NK-92 (cell line): ENCODE measurements around the gene ZNF281.
"Not testable (repeated sequence)": the region's sequence is repeated elsewhere in the genome, so short reads cannot be mapped to it uniquely, and the experiment has no call there.

ENCODE experiments used
- DNase-seq: peaks from one replicate; lab custom pipeline; 2025; ENCODE audit not compliant: unreplicated experiment; lab: John Stamatoyannopoulos, UW

Gene ZNF281

DNA sequence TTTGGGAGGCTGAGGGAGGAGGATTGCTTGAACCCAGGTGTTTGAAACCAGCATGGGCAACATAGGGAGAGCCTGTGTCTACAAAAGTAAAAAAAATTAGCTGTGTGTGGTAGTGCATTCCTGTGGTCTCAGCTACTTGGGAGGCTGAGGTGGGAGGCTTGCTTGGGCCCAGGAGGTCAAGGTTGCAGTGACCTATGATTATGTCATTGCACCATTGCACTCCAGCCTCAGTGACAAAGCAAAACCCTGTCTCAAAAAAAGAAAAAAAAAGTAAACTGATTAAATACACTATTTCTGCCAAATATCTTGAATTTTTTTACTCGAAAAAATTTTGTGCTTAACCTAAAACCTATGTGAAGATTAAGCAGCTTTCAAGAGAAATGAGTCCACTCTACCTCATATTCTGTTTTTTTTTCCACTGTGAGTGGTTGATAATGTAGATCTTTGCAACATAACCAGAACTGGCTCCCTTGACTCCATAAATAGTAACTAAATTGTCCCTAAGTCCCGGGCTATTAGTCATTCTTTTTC is 19.4 kb upstream of the ZNF281 start:
- no peak for DNase-seq

DNA sequence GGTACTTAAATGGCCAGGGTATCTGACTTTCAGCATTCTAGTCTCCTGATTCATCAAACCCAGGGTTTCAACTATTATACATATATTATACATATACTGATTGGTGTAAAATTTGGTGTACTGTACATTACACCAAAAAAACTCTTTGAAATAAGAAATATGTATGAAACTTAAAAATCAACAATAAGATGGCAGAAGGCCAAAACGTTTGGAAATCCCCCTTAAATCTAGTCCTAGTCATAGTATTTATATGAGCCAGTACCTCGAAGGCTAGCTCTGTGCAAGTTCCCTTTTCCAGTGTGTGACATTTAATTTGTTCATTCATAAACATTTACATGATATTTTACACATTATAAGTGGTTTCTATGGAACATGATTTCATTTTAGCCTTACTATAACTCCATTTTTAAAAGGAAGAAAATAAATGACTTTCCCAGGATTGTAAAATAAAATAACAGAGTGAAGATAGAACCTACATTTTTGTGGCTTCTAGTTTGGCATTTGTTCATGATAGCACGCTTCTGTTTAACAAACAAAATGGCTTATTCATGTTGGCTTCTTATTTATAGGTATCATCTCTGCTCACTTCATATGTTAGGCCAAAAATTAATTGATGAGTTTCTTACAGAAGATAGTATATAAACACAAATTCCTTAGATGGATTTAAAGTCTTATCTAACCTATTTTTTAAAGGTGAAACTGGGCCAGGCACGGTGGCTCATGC is 18.8 kb upstream of the ZNF281 start:
- DNase-seq: no peak

DNA sequence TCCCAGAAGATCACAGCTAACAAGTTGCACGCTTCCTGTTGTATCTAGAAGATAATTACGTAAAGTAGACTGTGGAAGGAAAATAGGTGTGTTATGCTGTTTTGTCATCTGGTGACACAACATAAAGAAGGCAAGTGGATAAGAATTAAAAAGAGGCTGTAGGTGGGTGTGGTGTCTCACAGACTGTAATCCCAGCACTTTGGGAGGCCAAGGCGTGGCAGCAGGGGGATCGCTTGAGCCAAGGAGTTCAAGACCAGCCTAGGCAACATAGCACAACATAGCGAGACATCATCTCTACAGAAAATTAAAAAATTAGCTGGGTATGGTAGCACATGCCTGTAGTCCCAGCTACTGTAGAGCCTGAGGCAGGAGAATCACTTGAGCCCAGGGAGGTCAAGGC is 17.9 kb upstream of the ZNF281 start:
- DNase-seq: no peak

DNA sequence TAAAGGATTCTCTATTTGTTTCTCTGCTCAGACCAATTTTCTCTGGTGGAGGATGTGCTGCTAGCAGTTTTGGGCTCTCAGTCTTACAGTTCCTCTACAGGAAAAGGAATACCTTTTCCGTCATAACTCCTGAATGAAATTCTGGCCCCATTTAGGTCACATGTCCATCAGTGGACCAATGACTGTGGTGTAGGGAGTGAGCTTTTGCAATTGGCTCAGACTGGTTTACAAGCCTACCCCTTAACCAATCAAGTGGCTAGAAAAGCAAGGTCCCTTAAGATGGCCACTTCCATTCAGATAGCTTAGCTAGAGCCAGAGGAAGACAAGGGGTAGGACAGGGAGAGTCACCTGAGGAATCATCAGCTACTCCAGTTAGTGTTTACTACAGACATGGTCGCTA is 16.4 kb upstream of the ZNF281 start:
- DNase-seq: no peak

DNA sequence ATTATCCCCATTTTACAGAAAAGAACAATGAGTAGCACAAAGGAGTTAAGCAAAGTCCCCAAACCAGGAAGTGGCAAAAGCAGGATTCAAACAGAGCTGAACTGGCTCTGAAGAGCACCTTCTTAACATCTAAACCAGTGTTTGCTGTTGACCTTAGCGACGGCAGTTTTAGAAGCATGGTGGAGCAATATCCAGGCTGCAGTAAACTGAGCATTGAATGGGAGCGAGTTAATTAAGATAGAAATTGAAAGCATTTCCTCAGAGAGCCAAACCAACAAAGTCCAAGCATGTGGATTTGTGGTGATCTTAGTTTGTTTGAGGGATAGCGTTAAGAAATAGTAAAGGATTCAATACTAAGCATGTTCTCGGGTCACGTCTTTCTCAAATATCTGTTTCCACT is 13.4 kb upstream of the ZNF281 start:
- DNase-seq: no peak

DNA sequence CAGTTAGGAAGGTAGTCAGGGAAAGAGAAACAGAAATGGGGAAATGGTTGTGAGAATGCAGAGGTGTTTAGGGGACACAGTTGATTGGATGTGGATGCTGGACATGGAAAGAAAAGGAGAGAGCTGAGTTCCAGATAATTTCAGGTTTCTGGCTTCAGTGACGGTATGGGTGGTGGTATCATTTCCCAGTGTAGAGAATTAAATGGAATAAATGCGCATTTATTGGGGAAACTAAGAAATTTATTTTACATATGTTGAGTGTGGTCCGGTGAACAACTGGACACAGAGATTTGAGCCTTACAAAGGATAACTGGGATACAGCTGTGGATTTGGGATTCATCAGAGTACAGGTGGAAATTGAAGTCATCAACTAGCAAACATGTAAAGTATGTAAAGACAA is 12.4 kb upstream of the ZNF281 start:
- DNase-seq: no peak

DNA sequence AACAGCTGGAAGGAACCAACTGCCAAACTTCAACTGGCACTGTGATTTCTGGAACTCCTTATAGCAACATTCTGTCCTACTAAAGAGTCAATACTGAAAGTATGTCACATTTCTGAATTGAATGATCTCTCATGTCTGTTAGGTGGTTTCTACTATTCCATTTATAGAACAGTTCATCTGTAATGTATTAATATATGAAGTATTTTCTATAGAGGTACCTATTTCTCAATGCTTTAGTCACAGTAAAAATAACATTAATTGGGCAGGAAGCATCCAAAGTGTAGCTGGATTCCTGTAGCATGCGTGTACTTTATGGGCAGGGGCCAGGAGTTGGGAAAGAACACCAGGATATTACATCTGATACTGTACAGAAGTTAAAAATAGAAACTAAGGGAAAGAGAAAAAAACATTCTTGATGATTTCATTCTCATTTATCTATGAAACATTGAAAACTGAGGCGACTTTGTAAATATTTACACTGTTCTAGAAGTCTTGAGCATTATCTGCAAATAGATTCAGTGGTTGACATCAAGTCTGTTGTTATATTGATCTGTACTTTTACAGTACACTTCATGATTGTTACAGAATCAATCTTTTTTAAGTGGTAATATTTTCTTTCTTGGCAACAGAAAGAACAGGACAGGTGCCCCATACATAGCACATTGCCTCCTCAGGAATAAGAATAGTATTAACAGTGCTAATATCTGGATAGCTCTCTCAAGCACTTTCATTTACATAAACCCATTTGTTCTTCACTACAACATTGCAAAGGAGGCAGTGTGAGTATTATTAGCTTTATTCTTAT is 6.2 kb upstream of the ZNF281 start:
- no peak for DNase-seq

DNA sequence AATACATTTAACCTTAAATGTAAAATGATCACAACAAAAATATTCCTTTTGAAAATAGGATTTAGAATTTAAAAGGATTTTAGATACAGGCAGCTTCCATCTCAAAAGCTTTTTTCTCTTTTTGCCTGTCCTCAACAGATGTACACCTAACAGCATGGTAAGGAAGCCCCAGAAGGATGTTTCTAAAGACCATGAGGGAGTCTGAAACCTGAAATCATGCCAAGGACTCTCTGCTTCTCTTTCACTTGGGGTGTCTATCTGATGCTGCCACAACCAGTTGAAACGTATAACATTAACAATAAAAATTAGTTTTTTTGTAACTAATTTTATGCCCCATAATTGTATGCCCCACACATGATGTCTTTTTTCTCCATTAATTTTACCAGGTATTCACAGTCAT is 5.4 kb upstream of the ZNF281 start:
- DNase-seq: no peak

DNA sequence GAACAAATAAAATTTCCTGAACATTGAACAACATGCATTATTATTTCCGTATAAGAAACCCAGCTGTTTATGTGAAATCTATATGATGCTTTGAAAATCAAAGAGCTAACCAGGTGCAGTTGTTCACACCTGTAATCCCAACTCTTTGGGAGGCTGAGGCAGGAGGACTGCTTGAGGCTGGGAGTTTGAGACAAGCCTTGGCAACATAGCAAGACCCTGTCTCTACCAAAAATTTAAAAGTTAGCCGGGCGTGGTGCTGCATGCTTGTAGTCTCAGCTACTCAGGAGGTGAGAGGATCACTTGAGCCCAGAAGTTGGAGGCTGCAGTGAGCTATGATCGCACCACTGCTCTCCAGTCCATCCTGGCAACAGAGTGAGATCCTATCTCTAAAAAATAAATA is 4.8 kb upstream of the ZNF281 start:
- no peak for DNase-seq

DNA sequence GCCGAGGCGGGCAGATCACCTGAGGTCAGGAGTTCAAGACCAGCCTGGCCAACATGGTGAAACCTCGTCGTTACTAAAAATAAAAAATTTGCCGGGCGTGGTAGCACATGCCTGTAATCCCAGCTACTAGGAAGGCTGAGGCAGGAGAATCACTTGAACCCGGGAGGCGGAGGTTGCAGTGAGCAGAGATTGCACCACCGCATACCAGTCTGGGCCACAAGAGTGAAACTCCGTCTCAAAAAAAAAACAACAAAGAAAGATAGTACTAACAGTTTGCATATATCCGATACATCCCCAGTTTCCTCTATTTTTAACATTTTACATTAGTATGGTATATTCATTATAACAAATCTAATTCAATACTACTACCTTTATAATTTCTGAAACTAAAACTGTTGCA is 3.9 kb upstream of the ZNF281 start:
- DNase-seq: not testable (repeated sequence)

DNA sequence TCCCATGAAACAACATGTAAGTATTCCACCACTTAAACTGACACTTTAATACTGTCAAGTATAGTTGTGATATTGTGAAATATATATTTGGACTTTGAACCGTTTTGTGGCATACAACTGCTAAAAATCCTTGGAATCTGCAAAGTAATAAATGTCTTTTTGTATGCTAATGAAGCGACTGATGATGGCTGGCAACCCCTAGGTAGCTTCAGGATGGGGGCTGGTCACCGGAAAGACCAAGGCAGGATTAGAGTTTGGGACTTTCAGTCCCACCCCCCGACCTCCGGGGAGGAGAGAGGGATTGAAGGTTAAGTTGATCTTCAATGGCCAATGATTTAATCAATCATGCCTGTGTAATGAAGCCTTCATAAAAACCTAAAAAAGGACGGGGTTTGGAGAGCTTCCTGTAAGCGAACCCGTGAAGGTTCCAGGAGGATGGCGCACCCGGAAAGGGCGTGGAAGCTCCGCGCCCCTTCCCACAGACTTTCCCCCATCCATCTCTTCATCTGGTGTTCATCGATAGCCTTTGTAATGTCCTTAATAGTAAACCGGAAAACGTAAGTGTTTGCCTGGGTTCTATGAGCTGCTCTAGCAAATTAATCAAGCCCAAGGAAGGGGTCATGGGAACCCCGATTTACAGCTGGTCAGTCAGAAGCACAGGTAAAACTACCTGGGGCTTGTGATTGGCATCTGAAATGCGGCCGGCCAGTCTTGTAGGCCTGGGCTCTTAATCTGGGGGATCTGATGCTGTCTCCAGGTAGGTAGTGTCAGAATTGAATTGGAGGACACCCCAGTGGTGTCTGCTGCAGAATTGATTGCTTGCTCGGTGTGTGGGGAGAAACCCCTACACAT is 1.8 kb upstream of the ZNF281 start:
- no peak for DNase-seq

DNA sequence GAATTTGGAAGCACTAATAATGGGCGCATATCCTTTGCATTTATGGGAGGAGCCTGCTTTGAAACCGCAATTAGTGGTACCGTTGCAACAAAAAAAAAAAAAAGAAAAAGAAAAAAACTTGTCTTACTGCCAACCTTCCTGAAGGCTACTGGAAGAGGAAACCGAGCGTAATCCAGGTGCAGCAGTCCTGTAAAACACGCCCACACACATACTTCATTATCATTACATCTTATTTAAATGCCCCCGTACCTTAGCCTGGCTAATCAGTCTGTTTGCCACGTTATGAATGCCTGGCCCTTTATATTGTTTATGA is 686 bp upstream of the ZNF281 start:
- DNase-seq: no peak

DNA sequence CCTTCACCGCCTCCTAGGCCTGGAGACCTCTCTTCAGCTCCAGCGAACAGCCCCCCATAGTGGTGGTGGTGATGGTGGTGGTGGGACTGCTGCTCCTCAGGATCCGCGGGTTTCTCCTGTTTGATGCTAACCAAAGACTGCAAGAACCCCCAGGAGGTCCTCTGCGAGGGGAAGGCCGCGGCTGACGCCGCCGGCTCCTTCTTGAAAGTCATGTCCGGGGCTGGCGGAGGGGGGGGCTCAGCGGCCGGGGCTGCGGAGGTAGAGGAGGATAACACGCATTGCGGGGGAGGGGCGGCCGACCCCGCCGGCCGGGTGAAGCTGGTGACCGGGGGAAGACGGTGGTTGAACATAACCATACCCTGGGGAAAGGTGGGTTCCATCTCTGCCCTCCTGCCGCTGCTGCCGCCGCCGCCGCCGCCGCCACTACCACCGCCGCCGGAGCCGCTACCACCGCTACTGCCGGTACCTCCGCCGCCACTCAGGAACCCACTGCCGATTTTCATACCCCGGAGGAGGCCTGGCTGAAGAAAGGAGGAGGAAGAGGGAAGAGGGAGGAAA is 554 bp downstream of the ZNF281 start:
- no peak for DNase-seq

DNA sequence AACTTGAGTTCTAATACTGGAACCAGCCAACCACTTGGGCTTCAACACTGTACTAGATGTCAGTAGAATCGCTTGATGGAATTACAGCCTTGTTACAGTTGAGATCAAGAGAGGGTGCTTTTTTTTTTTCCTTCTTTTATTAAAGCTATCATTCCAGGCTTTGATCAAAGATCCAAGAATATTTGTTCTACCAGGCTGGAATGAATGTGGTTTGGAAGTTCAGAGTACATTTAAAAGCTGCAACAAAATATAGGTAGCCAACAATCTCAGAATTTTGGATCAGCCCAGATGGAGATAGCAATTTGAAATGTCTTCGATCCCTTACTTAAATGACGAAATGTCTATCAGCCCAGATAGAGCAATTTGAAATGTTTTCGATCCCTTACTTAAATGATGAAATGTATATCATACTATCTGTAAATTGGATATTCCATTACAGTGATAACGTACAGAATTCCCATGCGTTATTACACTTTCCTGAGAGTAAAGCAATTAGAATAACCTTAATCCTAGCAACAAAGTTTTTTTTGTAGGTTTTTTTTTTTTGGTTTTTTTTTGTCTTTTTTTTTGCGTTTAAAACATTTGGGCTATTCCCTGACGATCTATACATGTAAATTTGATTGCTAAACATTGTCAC is 3.6 kb downstream of the ZNF281 start:
- no peak for DNase-seq

DNA sequence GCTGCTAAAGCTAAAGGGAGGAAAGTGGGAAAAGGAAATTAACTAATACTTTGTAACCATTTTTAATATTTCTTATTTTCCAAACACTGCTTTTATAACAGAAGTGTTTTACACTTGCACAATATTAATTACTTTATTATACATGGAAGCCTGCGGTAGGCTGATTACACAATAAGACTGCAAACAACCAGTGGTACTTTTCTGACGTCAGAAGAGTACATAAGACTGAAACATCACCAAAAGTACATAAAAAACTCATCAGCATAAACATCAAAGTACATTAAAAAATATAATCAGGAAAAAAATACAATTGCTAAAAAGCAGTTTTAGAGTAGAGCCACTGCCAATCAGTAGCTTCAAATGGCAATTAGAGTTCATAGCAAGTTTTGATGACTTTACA is 4.6 kb downstream of the ZNF281 start:
- no peak for DNase-seq

DNA sequence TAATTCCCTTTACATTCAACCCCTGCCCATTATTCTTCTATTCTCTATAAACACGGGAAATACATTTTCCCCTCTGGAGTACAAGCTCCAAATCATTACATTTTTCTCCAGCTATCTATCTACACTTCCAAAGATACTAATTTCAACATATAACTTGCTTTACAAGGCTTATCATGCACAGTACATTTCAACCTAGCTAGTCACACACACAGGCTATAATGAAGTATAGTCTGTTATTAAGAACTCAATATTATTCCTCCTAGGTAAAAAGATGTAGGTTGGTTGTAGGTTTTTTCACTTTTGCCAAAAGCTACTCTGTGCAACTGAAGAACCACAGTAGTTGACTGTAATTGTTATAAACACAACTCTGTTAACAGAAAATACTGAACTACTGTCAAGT is 8.1 kb downstream of the ZNF281 start:
- DNase-seq: no peak

DNA sequence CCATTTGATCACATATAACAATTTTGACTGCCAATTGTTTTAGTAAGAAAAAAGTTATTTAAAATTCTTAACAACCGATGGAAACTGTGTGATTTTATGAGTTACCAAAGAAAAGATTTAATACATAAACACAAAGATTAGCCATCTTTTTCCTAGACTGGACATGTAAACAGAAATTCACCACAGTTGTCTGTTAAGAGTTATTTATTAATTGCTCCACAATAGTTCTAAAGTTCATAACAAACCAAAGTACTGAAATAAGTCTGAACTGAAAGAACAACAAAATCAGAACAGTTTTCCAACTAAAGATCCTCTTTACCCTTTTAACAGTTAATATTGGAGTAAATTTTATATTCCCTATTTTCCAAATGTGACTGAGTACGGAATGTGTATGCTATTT is 8.6 kb downstream of the ZNF281 start:
- DNase-seq: no peak

DNA sequence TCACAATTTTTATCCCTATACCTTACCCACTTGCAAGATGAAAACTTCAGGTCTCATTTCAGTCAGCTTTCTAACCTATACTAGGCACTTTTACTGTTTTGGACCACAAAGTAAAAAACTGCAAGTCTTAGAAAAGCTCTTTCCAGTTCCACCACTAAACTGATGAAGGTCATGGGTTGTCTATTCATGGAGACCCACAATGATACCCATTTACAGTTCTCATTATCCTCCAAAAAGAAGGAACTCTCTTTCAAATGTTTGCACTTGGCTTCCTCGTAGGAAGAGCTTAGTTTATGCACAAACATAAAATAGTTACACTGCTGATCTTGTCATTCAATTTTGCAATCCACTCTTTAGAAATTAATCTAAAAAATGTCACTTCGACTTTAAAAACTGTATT is 9.3 kb downstream of the ZNF281 start:
- DNase-seq: no peak

DNA sequence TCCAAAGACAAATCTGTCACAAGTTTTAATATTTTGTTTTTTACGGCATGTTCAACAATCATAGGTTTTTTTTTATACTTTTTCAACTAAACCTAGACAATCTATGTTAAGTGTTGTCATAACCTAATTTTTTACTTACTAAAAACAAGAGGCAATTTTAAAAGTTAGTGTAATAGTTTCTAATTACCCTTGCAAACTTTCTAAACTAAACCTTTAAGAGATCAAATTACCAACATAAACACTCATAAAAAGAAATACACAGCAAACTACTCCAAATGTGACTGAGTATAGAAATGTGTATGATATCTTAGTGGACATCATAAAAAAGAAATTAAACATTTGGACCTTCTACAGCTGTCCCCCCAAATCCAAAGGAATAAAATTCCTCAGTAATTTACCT is 10.0 kb downstream of the ZNF281 start:
- no peak for DNase-seq

DNA sequence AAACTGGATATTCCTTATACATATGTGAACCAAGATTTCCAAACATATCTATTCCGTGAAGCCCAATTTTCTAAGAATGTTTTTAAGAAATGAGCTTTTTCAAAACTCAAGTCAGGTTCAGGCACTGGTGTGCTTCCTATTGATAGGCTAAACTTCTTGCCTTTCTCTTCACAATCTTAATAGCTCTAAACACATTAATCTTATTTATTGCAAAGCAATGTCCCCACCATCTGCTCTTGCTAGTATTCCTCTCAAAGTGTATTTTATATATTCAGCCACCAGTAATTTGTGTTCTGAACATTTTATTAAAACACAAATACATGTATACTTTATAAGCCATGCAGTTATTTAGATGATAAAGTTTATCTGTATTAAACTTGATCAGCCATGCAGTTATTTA is 11.5 kb downstream of the ZNF281 start:
- DNase-seq: no peak

DNA sequence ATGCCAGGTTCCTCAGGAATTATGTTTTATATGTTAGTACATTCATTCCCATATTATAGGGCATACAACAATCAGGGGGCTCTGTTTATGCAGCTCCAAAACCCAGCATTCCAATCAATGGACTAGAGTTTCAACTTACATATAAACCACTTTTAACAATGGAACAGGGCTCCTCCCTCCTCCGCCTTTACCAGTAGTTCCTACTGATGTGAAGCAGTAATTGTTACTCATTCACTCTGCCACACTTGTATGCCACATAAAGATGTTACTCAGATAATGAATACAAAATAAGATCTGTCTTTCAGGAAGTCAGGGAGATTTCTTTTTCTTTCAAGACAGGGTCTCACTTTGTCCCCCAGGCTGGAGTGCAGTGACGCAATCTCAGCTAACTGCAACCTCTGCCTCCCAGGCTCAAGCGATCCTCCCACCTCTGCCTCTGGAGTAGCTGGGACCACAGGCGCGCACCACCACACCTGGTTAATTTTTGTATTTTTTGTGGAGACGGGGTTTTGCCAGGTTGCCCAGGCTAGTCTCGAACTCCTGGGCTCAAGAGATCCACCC is 17.1 kb downstream of the ZNF281 start:
- no peak for DNase-seq
